GM11168 (cell line): Measurements from ENCODE around the gene AKAP13.

Experiments used
- in situ Hi-C: fragments of 300-500 bp; cut with MboI; formaldehyde crosslinking; loops from one replicate; pipeline ENCODE4 v1.12.0; 2022; ENCODE audit warnings: low sequenced_read_pairs; ENCODE audit not compliant: unreplicated experiment

AKAP13 gene

DNA sequence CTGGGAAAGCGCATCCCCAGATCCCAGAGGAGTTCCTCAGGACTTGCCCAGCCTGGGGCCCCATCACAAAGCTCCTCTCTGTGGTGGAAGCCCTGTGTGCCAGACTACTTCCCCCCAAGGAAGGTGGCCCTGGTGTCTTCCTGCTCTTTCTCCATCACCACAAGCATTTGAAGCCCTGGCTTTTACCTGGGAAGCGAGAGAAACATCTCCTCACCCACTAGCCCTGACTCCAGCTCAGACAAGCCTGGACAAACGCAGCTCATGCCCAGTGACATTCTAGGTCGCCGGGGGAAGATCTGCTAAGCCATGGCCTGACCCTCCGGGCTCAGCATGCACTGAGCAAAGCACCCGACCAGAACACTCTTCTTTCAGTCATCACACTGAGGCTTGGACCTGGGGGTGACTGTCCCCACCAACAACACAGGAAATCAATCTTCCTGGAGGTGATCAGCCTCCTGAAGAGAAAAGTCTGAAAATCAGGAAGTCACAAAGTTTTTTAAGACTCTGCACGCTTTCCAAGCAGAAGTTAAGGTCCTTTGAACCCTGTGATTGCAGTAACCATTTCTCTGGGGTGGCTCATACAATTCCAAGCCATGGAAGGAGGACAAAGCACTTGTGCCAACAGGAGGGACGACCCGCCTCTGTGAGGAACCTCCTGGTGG is 373.5 kb downstream of the AKAP13 start:
- in situ Hi-C loops = no loop called here

DNA sequence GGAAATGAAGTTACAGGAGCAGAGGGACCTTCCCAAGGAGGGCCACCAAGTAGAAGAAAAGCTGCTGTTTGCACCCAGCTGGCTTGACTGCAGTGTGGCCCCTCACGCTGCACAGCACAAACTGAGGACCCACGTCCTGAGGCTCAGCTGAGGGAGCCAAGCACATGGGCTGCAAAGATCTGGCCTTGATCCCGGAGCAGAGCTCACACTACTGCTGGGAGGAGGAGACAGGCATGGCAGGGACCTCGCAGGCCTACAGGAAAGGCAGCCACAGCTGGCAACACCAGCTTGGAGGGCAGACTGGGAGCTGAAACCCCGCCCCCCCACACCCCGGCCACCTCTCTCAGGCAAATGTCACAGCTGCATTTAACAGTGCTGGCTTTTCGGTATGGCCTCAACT is 374.6 kb downstream of the AKAP13 start:
- in situ Hi-C loops = no loop called here

DNA sequence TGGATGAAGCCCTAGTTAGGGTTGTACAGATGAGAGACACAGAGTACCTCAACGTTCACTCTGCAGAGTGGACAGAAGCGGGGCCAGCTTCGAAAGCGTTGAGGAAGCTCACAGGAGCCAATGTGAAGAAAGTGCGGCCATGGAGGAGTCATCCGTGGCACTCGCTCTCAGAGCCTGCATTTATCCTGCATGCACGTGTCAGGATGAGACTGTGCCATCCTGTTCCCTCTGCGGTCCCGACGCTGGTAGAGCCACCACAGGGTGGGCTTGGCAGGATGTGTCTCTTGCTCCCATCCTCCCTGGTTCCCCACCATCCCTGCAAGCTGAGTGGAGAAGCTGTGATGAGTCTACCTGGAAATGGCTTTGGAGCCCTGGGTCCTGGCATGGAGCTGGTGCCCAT is 375.1 kb downstream of the AKAP13 start:
- in situ Hi-C loops = no loop called here

DNA sequence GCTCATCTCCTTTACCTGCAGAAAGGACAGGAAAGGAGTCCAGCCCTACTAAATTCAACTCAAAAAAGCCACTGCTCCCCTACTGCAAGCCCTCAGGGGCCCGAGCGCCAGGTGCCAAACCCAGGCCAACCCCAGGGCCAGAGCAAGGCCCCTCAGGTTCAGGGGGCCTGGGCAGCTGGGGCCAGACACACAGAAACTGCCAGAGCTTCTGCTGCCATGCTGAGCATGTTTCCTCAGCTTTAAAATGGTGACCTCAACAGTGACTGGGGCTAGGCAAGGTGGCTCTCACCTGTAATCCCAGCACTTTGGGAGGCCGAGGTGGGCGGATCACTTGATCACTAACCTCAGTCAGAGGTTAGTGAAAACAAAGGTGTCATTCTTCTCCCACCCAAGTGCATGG is 375.5 kb downstream of the AKAP13 start:
- in situ Hi-C loops = no loop called here

DNA sequence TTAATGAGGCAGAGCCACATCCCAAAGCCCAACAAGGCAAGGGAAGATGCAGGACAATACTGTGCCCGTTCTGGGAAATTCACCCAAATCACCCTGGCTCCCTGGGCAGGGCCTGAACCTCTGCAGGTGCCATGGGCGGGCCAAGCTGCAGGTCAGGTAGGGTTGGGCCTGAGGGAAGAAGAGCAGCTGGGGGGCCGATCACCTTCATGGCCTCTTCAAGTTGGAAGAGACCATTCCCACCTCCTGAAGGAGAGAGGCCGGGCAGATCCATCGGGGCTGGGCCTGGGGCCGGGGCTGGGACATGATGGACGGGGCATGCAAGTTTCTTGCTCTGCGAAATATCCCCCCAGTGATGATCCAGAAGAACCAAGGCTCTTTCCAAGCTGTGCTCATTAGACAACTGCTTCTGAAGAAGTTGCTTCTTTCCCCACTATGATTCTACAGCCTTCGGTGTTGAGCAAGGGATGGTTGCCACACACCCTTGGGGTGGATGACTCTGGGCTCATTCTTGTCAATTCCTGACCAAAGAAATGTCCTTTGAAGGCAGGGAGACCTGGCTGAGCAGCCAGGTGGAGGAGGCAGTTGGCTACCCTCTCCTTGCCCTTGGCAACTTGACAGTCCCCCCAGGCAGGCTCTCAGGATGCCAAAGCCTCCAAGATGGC is 376.1 kb downstream of the AKAP13 start:
- in situ Hi-C loops = no loop called here

DNA sequence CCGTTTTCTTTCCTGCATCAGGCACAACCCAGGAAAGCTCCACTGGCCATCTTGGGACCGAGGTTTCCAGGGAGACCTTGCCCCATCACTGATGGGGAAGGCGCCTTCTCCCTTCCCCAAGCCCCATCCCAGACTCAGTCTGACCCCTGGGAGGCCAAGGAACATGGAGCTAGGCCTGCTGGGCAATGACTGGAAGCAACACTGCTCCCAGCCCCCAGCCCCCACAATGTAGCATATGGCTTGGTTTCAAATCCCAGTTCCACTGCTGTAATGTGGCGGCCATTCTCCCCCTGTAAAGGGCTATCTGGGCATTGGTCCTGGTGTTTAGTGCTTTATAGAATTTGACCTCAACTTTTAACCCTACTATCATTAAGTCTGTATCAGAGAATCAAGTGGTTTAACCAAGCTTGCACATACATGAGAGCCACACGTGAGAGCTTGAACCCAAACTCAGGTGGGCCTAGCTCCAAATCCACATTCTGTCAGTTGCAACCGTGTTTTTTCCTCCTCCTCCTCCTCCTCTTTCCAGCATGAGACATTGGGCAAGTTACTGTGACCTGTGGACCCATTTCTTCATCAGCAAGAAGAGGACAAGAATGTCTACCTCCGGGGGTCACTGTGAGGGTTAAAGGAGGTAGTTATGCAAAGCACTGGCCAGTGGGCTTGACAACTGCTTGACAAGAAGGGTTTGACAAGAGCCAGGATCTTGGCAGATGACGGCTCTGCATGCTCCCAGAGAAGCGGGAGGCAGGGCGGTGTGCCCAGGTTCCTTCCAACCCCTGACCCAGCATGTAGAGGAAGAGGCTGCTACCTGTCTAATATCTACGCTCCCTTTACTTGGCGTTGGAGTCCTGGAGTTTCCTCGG is 376.9 kb downstream of the AKAP13 start:
- in situ Hi-C loops = no loop called here

DNA sequence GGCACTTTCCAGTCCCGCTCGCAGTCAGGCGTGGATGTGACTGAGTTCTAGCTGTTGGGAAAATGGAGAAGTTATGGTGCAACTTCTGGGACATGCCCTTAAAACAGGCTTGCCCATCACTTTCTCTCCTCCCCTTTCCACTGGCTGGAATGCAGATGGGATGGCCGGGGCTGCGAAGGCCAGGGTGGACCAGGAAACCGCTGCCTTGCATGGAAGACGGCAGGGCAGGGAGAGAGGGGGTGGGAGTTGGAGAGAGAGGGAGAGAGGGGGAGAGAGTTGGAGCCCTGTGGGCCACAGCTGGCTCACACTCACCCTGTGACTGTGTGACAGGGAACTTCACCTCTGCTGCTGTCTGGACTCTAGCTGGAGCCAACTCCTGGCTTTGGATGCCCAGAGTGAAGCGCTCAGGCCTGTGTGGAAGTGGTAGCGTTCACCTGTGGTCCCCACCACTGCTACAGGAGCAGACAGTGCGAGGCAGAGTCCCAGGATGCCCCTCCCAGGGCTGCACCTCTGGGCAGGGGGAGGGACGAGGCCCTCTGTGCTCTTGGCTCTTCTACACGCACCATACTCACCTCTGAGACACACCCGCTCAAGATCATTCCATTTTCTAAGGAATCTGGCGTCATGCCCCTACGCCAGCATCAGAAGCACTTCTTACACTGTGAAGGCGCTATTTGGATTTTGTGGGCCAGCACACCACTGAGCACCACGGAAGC is 377.7 kb downstream of the AKAP13 start:
- in situ Hi-C loops = no loop called here

DNA sequence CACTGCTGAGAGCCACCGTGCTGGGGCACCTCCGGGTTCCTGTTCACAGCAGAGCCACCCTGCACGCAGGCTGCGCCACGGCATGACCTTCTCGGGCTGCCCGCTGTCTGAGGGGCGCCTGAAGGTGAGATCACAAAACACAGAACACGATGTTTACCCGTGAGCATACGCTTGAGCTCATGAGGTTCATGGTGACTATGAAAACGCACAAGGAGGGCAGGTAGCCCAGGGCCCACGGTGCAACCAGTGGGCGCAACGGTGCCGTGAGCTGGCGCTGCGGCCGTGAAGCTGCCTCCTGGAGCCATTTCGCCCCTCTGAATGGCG is 378.2 kb downstream of the AKAP13 start:
- in situ Hi-C loops = no loop called here

DNA sequence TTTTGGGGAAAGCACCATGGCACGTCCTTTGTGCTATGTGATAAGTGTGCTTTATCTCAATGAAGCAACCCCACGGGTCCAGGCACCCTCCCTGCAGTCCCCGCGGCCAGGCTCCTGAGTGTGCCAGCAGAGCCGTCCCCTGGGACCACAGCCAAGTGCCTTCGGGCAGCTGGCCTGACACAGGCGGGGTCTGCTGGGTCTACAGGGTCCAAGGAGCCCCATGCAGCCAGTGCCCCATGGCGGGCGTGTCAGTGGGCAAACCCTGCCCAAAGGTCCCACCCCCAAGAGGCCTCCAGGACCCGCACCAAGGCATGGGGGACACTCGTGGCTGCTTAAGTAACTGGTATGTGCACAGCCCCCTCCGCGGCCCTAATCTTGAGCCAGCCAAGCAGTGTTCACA is 379.0 kb downstream of the AKAP13 start:
- in situ Hi-C loops = no loop called here

DNA sequence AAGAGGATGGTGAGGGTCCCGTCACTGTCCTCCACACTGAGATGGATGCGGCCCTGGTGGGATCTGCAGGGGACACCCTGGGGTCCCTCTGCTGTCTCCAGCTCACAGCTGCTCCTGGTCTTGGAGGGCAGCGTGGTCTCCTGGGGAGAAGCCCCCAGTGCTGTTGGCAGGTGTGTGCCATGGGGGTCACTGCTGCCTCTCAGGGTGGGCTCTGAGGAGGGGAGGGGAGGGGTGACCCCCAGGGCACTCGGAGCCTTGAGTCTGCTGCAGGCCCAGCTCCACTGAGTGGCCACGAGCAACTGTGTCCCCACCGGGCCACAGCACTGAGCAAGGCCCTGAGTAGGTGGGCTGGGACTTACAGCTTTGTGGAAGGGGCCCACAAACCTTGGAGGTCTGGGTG is 379.6 kb downstream of the AKAP13 start:
- in situ Hi-C loops = no loop called here

DNA sequence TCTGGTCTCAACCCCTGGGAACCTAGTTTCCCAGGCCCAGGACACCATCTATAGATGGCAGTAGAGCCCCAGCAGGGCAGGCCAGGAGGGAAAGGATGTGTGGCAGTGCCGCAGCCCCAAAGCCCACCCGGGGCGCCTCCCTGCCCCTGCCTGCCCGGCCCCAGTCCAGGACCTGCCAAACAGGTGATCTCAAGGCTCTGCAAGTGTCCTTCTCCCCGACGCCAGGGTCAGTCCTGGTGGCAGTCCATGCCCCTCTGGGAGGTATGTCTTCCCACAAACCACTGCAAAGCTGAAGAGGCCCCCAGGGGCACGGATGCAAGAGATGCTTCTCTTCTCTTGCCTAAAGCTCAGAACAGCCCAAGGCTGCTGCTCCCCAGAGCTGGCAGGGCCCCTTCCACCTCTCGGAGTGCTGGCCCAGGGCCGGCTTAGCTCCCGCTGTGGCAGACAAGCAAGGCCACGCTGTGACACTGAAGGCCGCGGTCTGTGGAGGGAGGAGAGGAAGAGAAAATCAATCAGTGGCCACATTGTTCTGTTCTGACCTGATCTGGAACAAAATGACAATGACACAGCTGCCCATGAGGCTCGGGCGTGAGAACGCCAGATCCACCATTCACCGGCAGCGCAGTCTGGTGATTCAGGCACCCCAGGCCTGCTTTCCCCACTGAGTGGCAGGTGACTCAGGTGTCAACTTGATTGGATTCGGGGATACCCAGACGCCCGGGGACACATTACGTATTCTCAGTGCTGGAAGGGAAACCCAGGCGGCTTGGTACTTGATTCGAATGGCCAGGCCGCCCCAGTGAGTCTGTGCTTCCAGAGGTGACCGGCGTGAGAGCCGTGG is 380.3 kb downstream of the AKAP13 start:
- in situ Hi-C loops = no loop called here

DNA sequence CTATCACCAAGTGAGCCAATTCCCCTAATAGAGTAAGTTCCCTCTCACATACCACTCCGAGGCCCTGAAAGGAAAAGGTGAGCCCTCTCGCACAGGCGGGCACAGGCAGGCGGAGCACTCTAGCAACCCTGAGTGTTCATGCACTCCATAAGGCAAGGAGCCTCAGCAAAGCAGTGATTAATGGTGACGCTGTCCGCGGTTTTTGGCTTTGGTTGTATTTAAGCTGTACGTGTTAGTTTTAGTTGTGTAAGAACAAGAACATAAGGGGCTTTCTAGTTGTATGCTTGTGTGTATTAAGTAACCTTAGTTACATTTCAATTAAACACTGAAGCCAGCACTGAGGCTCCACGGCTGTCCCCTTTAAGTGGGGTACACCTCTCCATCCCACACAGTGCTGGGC is 381.2 kb downstream of the AKAP13 start:
- in situ Hi-C loops = no loop called here

DNA sequence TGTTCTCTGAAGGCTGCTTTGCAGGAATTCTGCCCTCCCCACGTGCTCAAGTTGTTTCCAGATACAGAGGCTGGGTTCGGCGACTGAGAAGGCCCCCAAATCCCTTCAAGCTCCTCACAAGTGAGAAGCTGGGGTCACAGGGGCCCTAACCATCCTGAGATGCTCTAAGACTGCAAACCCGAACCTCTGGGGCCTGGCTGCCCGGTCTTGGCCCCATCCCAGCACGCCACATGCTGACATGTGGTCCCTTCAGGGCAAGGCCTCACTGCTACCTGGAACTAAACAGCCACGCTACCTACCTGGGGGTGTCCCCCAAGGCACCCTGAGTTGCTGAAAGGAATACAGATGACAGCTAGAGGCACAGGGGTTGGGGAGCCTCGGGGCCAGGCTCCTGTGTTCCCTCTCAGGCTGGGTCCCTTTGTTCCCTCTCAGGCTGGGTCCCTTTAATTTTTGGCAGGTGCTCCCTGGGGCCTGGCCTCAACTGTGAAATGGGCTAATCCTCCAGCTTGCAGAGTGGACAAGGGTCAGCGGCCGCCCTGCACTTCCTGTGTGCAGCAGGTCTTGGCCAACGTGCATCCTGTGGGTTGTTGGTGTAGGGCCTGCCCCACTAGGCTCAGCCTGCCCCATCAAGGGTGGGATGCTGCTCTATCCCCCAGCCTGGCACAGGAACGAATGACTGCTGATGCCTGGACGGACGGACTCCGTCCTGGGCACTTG is 381.8 kb downstream of the AKAP13 start:
- in situ Hi-C loops = no loop called here

DNA sequence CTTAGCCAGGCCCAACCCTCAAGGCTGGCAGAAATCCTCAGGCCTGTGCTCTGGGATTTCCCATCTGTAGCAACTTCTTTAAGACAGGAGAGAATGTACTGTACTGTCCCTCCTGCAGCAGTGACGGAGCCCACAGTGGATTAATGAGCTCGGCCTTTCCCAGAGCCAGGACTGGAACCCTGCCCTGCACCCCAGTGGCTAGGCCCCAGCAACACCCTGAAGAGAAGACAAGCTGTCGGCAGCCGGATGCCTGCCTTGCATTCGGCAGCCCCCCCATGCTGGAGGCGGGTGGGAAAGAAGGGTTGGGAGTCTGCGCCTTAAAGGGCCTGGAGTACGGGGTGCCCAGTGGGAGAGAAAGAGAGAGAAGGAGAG is 382.3 kb downstream of the AKAP13 start:
- in situ Hi-C loops = no loop called here

DNA sequence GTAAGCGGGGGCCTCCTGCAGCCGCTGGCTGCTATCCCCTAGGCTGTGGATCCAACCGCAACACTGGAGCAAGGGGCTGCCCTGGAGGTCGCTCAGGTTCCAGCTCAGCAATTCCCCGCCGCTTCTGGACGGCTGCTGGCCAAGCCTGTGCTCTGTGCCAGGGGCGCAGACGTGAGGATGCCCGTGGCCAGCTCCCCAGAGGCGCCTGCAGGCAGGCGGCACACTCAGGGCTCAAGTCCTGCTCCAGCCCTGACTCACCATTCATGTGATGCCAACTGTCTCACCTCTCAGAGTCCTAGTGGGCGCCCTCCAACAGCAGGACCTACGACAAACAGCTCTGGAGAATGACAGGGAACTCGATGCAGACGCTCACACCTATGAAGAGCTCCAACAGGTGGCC is 382.8 kb downstream of the AKAP13 start:
- in situ Hi-C loops = no loop called here

DNA sequence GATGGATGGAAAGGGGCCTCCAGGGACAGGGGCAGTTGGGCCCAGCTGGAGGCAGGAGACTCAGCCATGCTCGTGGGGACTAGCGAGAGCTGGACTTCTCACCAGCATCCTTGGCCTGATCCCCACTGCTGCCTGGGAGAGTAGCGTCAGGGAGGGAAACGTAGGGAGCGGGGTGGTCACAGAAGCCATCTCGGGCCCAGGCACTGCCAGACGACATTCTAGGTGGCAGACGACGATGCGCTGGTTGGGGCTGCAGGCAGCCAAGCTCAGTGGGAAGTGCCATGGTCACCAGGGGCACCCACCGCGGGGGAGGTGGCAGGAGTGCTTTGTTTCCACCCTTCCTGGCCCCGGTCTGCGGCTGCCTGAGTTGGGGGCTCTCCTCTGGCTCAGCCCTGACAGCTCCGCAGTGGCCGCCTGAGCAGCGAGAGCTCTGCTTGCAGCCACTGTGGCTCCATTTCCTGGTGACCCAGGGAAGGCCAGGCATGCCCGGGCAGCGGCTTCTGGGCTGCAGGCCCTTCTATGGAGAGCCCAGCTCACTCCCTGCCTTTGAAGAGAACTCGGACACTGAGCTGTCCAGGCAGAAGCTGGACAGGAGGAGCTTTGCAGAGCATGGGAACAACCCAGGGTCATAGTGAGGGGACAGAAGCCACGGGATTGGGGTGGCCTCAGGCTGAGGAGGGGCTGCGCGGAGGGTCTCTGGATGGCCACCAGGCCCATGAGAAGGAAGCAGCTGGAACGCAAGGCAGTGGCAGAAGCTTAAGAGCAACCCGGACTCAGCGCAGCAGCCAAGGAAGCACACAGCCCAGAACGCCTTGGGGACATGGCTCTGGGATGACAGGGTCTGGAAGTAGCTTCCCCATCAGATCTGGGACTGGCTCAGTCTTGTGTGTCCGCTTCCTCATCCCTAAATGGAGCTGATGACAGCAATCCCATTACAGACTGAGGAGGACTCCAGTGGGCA is 383.6 kb downstream of the AKAP13 start:
- in situ Hi-C loops = no loop called here

DNA sequence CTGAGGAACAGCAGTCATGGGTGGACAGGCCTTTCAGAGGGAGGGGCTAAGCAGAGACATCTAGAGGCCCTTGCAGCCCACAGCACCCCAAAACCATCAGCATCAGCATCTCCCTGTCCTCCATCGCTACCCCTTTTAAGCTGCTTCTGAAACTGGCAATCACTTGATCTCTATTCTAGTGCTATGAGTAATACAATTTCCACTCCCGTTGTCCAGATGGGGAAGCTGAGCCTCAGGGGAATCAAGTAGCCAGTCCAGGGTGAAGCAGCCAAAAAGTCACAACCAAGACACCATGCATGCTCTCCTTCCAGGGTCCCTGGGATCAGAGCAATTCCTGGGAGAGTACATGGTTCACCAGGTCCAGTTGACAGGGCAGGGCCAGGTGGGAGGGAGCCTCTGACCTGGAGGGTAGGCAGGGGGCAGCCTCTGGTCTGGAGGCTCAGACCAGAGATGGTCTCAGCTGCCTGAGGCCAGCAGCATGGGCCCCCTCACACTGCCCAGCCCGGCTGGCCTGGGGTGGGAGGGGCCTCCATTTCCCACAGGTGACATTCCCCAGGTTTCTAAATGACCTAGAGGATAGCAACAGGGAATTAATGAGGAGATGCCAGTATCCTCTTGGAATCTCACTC is 384.4 kb downstream of the AKAP13 start:
- in situ Hi-C loops = no loop called here
